GF-D8 (cell line): ENCODE results near the gene CYP39A1.

Experiments used
- DNase-seq: peaks from one replicate; lab custom pipeline; 2025; lab: John Stamatoyannopoulos, UW

CYP39A1 gene

DNA sequence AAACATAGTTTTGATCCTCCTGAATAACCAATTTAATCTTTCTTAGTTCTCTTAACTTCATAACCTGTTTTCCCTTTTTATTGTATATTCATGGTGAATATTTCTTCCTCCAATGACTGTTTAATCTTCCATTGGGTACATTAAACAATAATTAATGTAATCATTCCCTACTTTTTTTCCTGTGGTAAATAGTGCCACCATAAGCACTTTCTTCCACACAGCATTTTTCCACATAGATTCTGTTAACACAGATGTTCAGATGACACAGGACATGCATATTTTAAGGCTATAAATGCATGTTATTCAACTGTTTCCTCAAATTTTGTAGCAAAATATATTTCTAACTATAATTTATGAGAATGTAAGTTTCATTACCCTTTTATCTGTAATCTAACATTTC lies 61.9 kb downstream of the CYP39A1 start:
- DNase-seq, result no peak

DNA sequence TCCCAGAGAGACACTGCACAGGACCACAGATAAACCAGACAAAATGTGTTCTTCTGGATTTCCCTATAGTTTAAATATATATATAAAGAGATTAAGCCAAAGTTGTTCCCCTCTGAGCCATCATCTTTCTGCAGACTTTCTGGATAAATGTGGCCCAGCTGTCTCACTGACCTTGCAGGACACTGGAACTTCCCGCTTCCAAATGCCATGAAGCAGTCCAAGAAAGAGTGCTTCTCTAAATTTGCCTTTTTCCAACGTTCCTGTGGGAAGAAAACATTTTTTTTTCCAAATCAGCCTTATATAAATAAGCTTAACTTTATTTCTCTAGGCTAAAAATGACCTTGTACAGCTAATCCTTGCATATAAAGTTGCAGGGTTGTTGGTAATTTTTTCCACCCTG lies 65.7 kb downstream of the CYP39A1 start:
- no peak for DNase-seq

DNA sequence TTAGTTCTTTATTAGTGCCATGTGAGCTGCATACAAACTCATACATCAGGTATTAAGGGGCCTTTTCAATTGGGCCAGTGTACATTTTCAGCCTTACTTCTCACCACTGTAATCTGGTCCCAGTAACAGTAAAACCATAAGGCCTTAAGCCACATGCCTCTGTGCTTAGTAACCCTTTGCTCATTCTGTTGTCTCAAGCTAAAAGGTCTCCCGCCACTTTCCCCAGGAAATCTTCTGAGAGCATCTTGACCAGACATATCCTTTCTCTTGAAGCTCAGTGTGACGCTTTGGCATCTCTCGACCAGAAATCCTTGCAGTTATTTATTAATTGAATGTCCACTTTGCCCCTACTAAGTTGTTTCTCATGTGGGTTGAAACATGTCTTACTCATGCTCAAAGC lies 68.0 kb downstream of the CYP39A1 start:
- no peak for DNase-seq

DNA sequence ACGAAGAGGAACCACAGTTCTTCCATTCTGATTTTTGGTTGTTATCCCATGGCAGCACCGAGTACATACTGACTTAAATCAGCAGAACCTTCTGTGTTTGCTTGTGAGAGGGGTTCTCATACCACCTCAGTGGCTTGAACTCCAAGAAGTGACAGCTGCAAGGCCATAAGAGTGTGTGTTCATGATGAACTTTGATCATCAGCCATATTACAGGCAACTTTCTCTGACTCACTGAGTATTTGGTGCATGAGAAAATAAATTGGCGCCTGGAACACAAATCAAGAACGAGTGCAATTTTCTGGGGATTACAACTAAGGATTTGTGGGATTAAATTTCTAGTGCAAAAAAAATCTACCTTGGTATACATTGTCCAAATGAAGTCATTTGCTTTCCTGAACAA lies 68.9 kb downstream of the CYP39A1 start:
- DNase-seq, result no peak

DNA sequence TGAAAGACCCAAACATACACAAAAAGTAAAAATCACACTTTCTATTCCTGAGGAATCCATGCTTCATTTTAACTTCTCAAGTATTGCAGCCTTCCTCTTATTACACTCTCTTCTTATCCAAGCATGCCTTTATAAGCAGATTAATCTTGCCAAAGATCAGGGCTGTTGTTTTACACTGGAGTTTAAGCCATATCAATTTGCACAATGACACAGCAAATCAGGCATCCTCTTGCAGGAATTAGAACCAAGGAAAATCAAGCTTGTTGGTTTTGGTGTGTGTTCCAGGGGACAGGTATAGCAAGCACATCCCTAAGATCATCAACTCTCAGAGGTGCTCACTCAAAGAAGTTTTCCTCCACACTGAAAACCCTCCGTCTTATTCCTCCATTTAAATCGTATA lies 69.5 kb downstream of the CYP39A1 start:
- DNase-seq, result no peak

DNA sequence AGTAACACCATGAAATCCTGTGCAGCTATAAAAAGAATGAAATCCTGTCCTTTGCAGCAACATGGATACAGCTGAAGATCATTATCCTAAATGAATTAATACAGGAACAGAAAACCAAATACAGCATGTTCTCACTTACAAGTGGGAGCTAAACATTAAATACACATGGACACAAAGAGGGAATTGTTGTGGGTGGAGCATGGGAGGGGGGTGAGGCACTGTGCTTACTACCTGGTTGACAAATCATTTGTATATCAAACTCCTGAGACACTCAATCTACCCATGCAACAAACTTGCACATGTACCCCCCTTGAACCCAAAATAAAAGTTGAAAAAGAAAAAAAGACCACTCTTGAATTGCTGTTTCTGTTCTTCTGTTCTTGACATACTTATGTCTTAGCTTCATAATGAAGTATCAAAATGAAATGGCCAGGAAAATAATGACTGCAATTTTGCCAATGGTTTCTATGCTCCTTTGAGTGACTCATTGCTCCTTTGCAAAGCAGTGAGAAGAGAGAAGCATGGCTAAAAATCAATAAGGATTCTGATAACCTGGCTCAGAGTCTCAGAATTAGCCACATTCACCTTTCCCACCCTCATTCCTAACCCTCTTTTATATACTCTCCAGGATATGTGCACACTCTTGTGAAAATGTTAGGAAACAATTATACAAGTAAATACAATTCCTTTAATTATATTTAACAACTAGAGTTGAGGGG lies 71.0 kb downstream of the CYP39A1 start:
- DNase-seq, result no peak

DNA sequence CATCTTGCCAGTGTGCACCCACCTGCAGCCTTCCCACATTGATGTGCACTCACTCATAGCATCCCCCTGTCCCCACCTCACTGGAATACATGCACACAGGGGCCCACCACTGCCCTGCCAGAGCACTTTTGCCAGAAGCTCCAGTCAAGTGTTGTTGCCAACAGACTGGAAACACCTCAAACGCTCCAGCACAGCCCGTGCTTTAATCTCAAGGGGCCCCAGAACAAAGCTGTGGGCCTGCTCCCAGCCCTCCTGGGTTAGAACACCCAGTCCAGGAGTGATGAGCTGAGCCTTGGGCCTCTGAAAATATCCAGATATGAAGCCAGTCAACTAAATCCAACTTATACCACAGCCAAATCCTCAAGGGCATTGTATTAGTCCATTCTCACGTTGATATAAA lies 77.1 kb downstream of the CYP39A1 start:
- DNase-seq, result no peak

DNA sequence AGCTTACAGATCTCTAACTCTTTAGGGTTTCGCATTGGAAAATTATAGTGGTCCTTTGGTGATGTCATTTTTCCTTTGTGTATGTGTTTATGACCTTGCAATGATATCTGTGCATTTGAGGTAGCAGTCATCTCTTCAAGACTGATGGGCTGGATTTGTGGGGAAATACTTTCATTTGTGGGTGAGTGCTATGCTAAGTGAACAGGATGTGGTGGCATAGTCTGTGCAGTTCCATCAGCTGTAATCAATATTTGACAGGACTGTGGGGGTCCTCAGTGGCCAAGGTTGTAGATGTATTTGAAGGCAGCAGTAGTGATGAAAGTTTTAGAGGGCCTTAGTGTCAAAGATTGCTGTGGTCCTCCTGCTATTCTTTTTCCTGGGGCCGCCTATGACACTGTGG lies 79.5 kb downstream of the CYP39A1 start:
- DNase-seq, result no peak

DNA sequence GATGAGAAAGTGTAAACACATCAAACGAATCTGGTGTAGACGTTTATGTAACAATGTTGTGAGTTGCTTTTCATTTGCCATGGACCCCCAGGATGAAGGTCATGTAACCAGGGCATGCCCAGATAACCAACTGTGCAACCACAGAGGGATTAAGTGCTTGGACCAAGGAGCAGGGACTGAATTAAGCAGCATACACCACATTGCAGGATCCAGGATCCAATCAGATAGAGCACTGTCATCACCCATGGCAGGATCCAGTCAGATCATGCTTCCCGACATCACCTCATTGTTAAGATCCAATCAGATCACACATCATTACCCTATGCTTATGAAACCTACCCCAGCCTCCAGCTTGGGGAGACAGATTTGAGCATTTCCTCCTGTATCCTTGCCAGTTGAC lies 87.1 kb downstream of the CYP39A1 start:
- no peak for DNase-seq

DNA sequence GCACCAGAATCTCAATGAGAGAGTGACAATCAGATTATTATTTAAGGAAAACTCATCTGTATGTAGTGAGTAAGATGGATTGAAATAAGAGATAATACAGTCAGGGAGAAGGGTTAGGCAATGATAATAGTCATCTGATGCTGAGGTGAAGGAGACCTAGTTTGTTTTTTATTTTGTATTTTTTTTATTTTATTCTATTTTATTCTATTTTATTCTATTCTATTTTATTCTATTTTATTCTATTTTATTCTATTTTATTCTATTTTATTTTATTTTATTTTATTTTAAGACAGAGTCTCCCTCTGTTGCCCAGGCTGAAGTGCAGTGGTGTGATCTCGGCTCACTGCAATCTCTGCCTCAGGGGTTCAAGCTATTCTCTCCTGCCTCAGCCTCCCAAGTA lies 88.7 kb downstream of the CYP39A1 start:
- no peak for DNase-seq

DNA sequence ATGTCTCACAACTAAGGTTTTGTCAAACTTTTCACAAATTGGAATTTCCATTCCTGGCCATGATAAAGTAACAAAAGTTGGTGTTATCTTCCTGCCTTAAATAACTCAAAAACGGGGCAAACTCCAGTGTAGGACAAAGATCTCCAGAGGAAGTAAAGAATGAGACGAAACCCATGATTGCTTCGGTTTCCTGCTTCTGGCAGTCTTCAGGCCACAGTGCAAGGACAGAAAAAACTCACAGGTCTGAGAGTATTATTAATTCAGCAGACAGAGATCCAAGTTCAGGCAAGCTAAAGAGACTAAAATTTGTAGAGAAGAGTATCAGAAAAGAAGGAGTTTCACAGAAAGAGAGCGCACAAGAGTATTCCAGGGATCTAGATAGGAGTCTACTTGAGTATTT lies 96.6 kb downstream of the CYP39A1 start:
- DNase-seq, result no peak

DNA sequence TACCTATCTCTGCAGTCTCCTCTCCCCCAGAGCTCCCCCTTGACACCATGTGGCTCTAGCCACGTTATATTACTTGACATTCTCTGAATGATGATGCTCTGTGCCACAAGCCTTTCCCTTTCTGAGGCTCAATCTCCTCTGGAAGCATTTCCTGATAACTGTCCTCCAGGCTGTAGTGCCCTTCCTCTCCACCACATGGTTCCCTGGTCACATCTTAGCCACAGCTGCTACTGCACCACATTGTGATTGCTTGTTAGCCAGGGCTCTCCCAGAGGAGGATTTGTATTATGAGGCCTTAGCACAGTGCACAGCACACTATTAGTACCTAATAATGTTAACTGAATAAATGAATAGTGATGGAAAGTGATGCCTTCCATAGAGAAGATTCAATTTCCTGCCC lies 97.5 kb downstream of the CYP39A1 start:
- no peak for DNase-seq

DNA sequence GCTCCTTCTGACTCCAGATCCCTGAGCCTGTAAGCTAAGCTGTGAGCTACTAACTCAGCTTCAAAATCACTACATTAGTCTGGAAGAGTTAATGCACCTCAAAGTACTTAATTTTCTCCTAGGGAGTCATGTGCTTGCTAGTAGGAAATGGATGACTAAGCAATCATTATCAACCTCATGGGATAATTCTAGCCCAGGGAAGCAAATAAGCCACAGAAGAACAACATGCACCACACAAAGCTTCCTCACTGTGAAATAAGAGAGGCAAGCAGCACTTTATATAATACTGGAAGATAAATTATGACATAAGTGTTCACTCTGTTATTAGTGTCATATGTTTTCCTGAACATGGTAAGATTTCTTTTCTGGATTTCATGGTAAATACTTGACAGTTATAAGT lies 103.5 kb downstream of the CYP39A1 start:
- no peak for DNase-seq

DNA sequence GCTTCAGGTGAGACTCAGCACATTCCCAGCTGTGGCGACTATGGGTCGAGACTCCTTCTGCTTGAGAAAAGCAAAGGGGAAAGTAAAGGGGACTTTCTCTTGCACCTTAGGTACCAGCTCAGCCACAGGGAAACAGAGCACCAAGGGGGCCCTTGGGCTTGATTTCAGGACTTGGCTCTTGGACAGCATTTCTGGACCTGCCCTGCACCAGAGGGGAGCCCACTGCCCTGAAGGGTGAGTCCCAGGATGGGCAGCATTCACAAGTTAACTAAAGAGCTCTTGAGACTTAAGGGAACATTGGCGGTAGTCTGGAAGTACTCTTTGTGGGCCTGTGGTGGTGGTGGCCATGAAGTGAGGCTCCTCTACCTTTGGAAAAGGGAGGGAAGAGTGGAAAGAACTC lies 111.1 kb downstream of the CYP39A1 start:
- DNase-seq, result no peak

DNA sequence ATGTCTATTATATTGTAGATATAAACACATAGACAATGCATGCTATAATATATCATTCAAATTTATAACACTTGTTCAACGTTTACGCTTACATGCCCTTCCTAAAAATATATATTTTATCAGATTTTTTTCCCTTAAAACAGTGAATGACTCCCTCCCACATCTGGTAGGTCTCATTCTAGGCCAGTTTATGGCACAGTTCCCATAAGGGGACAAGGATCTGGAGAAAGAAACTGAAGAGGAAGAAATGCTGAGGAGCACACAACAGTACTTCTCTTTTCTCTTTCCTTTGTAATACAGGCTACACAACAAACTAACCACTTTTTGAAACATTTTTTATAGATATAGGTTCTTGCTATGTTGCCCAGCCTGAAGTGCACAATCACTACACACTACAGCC lies 112.8 kb downstream of the CYP39A1 start:
- DNase-seq, result no peak

DNA sequence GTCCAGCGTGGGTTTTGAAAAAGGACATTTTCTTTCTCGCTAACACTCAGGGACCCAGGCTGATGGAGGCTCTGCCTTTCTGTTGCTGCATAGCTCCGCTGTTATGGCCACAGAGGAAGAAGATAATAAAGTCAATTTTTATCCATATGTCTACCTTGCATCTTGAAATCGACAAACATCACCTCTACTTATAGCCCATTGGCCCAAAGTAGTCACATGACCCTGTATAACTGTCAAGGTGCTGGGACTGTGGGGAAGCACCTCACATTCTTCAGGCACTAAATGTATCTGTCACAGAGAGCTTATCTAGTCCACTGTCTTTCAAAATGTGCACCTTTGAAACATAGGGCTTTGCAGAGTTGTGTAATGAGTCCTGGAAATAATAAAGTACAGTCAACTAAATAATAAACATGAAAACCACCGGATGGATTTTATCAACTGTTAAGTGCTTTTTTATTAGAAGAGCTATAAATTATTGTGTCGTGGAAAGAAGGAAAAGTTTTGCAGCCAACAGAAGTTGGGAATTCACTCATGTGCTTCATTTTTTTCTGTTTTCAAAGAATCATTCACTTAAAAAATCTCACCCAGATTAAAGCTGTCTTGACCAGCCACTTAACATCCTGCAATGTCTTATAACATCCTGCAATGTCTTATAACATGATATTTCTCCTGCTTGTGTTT lies 113.7 kb downstream of the CYP39A1 start:
- DNase-seq, result no peak

DNA sequence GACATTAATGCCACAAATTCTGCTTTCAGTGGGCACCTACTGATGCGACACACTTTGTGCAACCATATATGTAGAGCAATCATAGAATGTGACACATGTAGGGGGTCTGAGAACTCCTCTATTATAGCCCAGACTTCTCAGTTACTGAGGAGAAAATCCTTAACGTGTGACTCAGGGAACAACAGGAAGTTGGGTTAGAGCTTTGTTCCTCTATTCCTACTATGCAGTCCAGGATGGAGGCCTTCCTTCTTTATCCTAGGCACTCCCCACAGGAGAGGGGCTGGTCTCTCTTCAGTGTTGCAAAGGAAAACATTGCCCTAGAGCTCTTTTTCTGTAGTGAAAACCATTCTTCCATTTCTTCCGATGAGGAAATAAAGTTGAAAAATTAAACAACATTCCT lies 121.7 kb downstream of the CYP39A1 start:
- no peak for DNase-seq

DNA sequence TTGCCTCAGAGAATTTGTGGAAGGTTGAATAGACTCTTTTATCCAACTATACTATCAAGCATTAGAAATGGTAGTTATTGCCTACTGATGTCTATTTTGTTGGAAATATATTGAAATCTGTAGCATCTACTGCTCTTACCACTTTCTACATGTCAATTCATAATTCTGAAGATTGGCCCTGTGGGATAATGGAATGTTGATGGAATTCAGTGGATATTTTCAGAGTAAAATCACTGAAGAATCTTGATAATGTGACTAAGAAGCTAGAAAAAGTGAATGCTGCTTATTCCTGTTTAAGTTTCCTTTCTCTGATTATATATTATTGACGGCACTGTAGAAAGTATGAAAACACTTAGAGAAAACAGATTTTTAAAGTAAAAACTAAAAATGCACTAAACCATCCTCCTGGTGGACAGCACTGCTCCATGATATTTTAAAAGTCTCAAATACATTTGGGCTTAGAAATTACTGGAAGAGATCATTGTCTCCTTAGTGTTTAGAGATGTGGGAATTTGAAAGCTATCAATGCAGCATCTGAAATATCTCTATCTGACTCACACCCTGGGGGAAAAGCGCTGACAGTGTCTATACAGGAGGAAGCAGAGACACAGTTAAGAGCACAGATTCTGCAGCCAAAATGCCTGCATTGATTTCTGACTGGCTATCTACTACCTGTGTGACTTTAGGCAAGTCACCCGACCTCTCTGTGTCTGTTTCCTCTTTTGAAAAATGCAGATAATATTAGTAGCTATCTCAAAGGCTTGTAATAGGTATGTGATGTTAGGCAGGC lies 123.5 kb downstream of the CYP39A1 start:
- no peak for DNase-seq

DNA sequence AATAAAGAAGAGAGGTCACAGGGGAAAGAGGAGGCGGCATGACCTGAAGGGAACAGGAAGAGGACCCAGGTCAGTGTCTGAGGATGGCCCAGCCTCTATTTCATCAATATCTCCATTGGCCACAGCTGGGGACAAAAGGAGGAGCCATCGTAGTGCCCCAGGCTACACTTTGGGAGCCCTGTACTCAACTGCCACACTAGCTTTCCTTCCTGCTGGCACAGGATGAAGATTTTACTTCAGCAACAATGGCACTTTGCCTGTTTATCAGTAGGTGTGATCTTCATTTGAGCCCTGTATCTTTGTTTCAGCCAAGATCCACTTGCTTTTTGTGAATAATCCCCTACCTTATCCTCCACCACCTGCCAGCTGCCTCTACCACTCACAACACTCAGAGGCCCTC lies 126.0 kb downstream of the CYP39A1 start:
- DNase-seq, result no peak

DNA sequence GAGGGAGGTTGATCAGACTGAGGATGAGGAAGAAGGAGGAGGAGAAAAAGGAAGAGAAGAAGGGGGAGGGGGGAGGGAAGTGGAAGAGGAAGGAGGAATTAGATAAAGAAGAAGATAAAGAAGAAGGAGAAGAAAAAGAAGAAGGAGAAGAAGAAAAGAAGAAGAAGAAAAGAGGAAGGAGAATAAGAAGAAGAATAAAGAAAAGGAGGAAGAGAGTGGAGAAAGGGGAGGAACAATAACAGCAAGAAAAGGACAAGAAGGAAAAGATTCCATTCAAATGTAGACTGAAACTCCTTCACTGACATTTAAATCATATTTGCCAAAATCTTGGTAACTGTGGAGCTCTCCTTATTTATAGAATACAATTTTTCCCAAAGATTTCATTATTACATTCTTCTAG lies 127.0 kb downstream of the CYP39A1 start:
- no peak for DNase-seq

DNA sequence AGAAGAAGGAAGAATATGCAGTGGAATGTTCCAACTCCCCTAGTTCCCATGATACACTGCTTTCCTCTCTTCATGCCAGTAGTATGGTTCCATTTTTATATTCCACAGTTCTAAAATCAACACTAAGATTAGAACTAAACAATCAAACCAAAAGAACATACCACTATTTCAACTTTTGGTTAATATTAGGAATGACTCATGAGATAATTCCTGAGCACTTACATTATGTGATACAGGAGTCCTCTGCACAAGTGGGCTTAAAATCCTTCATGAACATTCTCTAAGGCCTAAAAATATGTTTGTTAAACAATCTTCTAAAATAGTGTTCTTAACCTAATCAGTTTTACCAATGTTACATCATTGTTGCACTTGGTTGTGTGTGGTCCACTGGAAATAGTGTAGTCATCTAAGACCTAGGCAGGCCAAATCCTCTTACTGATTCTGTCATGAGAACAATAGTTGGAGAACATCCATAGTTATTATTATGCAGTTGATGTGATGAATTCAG lies 131.1 kb downstream of the CYP39A1 start:
- no peak for DNase-seq

DNA sequence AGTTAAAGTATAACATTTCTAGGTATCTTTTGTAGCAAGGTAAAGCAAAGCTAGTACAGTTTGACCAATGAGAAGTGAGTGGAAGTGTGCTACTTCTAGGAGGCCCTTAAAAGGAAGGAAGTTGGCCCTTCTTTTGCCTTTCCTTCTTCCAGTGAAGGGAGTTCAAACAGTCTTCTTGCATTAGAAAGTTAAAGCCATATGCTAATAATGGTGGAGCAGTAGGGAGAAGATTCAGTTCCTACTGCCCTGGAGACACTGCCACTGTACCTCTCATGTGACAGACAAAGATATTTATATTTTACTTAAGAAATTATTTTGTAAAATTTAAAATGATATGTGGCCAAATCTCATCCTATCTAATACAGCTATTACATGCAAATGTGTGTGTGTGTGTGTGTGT lies 135.4 kb downstream of the CYP39A1 start:
- DNase-seq, result no peak

DNA sequence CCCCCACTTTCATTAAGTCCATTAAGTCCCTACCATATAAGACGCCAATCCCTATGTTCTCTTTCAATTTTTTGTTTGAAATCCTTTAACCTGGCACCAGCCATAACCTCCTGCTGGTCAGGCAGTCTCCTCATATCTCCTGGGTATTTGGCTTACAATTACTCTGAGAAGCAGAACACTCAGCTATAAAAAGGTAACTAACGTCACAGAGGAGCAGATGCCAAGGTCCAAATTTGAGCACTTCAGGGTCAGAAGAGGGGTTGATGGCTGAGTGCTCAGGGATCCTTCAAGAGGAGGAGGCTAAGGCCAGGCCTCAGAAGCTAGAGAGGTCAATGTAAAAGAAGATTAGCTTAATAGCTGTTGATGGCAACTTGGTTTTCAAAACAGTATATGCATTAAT lies 139.1 kb downstream of the CYP39A1 start:
- DNase-seq, result no peak
